ENCODE data around the gene PRKAG2. TPM values are rescaled to one million over a fixed set of nuclear protein-coding genes. Genes with fewer than 3 reads are reported as not detected.

PRKAG2 gene
- total and polyA plus RNA-seq, 8 donors, result 7.4 to 16.7 (median 9.2) TPM

- Histone ChIP-seq H3K36me3 (no peaks in the 10 kb centered on the region), H3K27me3 (no peaks in the 10 kb centered on the region), H3K27ac (no peak overlapping the region), H3K4me3 (no peak overlapping the region), H3K9me3 (no peaks in the 10 kb centered on the region), H3K4me1 (peaks cover 0 to 4% (median 0%) of the 10 kb centered on the region in 3 donors)
- DNase-seq (peak in 1 of 6 donors; percentile 48), ATAC-seq (no peak), FAIRE-seq (no peak)
- TF ChIP-seq, protein P1, sequence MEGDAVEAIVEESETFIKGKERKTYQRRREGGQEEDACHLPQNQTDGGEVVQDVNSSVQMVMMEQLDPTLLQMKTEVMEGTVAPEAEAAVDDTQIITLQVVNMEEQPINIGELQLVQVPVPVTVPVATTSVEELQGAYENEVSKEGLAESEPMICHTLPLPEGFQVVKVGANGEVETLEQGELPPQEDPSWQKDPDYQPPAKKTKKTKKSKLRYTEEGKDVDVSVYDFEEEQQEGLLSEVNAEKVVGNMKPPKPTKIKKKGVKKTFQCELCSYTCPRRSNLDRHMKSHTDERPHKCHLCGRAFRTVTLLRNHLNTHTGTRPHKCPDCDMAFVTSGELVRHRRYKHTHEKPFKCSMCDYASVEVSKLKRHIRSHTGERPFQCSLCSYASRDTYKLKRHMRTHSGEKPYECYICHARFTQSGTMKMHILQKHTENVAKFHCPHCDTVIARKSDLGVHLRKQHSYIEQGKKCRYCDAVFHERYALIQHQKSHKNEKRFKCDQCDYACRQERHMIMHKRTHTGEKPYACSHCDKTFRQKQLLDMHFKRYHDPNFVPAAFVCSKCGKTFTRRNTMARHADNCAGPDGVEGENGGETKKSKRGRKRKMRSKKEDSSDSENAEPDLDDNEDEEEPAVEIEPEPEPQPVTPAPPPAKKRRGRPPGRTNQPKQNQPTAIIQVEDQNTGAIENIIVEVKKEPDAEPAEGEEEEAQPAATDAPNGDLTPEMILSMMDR (IDR thresholded peaks at IDR 0.05), result no peak
- intact Hi-C loops (cut with DNase I), result no loop called here
- 92 to 95% methylated on average over 13 of the region's 13 CpGs for WGBS, 2 donors
Measured at GRCh38 chr7:151614019-151614418, 262.9 kb downstream of the PRKAG2 start.

DNA sequence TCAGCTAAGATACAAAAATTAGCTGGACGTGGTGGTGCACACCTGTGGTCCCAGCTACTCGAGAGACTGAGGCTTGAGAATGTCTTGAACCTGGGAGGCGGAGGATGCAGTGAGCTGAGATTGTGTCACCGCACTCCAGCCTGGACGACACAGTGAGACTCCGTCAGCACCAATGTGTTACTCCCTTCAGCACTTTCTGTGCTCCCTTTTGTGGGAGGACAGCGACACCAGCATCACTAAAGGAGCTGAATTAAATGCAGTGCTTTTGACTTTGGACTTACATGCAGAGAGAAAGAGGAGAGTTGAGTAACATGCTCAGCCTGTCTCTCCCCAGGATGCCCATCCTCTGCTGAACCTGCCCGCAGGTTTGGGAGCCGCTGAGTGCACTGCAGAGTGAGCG, 265.0 kb downstream of the PRKAG2 start:
- Histone ChIP-seq H3K27me3 (no peaks in the 10 kb centered on the region), H3K9me3 (no peaks in the 10 kb centered on the region), H3K4me3 (no peak overlapping the region), H3K4me1 (peaks cover 0 to 4% (median 0%) of the 10 kb centered on the region in 3 donors), H3K36me3 (no peaks in the 10 kb centered on the region), H3K27ac (no peak overlapping the region)
- WGBS, 2 donors, result 95 to 98% methylated on average over 10 of the region's 10 CpGs
- FAIRE-seq, result no peak
- intact Hi-C loops (cut with DNase I), result no loop called here
- TF ChIP-seq, protein P1 (IDR thresholded peaks at IDR 0.05), result no peak
- ATAC-seq, result no peak
- no peak for DNase-seq

GRCh38 chr7:151611041-151611440, 265.9 kb downstream of the PRKAG2 start:
- intact Hi-C loops (cut with DNase I), result no loop called here
- H3K36me3 ChIP-seq, result no peaks in the 10 kb centered on the region
- H3K9me3 ChIP-seq, result no peaks in the 10 kb centered on the region
- no peak overlapping the region for H3K27ac ChIP-seq
- no peaks in the 10 kb centered on the region for H3K27me3 ChIP-seq
- ATAC-seq, result no peak
- TF ChIP-seq, protein P1 (IDR thresholded peaks at IDR 0.05), result no peak
- DNase-seq, result no peak
- WGBS, 2 donors, result 94 to 95% methylated on average over 11 of the region's 11 CpGs
- H3K4me1 ChIP-seq, result peaks cover 0 to 4% (median 0%) of the 10 kb centered on the region in 3 donors
- FAIRE-seq, result no peak
- H3K4me3 ChIP-seq, result no peak overlapping the region

GRCh38 chr7:151608031-151608551, 268.8 kb downstream of the PRKAG2 start:
- H3K9me3 ChIP-seq, result no peaks in the 10 kb centered on the region
- no peaks in the 10 kb centered on the region for H3K27me3 ChIP-seq
- DNase-seq (peak in 1 of 6 donors; percentile 34), FAIRE-seq (no peak), ATAC-seq (no peak)
- TF ChIP-seq, protein P1 (IDR thresholded peaks at IDR 0.05), result no peak
- no peak overlapping the region for H3K27ac ChIP-seq
- WGBS, 2 donors, result 90% methylated on average over 15 of the region's 15 CpGs
- no peaks in the 10 kb centered on the region for H3K36me3 ChIP-seq
- peaks cover 0 to 4% (median 0%) of the 10 kb centered on the region in 3 donors for H3K4me1 ChIP-seq
- H3K4me3 ChIP-seq, result no peak overlapping the region
- intact Hi-C loops (cut with DNase I), result no loop called here

GRCh38 chr7:151607464-151607867, 269.4 kb downstream of the PRKAG2 start:
- H3K9me3 ChIP-seq, result no peaks in the 10 kb centered on the region
- no peak overlapping the region for H3K27ac ChIP-seq
- FAIRE-seq, result no peak
- DNase-seq, result no peak
- H3K4me1 ChIP-seq, result peaks cover 0 to 4% (median 0%) of the 10 kb centered on the region in 3 donors
- TF ChIP-seq, protein P1 (IDR thresholded peaks at IDR 0.05), result no peak
- no peak for ATAC-seq
- no peak overlapping the region for H3K4me3 ChIP-seq
- WGBS, 2 donors, result 81 to 94% methylated on average over 3 of the region's 3 CpGs
- H3K36me3 ChIP-seq, result no peaks in the 10 kb centered on the region
- intact Hi-C loops (cut with DNase I), result no loop called here
- H3K27me3 ChIP-seq, result no peaks in the 10 kb centered on the region
